GM19193 (cell line): ENCODE results near the gene TCF4.

Experiments used
- POLR2A ChIP-seq: IDR thresholded peaks from 4 replicates; pipeline ENCODE4 v1.6.1; 2011; ENCODE audit not compliant: insufficient read depth, insufficient read length; ENCODE audit errors: extremely low read depth

TCF4 gene

GRCh38 chr18:55351980-55352714 is 235.8 kb downstream of the TCF4 start:
- TF ChIP-seq POLR2A = no peak

- TF ChIP-seq POLR2A = no peak
These were observed 236.7 kb downstream of the TCF4 start for GRCh38 chr18:55351241-55351691.

DNA sequence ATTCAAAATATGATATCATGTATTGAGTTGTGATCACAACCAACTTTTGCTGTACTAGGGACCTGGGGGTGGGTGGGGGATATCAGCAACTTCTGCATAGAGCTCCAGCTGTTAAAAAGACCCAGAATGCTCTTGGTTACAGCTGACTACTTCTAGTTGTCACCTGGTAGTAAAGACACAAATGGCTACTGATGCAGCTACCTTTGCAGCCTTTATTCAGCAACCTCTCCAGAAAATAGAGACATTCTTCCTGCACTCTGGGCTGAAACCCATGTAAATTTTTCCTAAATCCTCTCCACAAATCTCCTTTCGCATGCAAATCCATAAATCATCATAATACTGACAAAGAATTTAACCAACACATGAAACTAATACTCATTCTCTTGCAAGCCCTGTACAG is 238.3 kb downstream of the TCF4 start:
- TF ChIP-seq POLR2A = no peak

DNA sequence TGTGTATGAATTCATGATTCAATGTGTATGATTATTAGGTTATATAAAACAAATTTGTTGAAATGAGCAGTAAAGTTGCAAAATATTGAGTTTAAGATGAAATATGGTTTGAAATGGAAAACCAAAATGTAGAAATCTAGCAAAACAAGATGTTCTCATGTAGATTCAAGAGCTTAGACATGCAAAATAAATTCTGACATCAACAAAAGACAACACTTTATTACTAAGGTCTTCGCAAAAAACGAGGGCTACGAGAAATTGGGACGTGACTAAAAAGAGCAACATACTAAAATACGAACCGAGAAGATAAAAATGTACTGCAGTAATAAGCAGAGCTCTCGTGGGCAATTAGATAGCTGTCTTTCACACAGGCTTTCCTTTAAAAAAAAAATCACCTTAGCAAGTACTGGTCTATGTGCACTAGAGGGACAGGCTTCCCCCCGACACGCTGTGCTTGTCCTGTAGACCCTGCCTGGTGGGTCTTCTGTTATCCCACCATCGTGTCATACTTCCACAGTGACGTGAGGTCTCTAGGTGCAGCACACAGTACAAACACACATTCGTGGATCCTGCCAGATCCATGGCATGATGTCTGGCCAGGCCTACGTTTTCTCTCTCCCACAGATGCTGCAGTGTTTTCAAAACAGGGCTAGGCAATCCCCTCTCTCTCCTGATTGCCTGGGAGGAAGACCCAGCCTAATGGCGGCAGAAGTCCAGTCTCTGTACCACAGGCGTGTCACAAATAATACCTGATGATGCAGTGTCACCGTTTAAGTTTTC is 240.8 kb downstream of the TCF4 start:
- TF ChIP-seq POLR2A = no peak

DNA sequence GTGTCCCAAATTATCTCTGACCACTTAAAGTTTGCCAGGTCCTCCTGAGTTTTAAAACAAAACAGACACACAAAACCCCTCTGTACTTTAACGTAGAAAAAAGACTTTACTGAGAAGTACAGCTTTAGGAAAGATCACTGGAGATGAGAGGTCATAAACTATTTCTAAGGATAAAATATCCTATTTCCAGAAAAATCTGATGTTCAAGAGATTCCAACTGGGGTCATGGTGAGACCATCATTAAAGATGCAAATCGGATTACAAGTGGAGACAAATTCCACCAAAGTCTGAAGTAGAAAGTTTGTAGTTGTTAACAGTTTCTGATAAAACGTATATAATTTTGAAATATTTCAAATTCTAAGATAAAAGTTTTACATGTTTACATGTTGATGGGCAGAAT is 241.6 kb downstream of the TCF4 start:
- no peak for TF ChIP-seq POLR2A

GRCh38 chr18:55345103-55345950 is 242.7 kb downstream of the TCF4 start:
- TF ChIP-seq POLR2A = no peak

- TF ChIP-seq POLR2A = no peak
These were observed 244.5 kb downstream of the TCF4 start for GRCh38 chr18:55343396-55344073.

GRCh38 chr18:55340998-55341397 is 247.0 kb downstream of the TCF4 start:
- no peak for TF ChIP-seq POLR2A

DNA sequence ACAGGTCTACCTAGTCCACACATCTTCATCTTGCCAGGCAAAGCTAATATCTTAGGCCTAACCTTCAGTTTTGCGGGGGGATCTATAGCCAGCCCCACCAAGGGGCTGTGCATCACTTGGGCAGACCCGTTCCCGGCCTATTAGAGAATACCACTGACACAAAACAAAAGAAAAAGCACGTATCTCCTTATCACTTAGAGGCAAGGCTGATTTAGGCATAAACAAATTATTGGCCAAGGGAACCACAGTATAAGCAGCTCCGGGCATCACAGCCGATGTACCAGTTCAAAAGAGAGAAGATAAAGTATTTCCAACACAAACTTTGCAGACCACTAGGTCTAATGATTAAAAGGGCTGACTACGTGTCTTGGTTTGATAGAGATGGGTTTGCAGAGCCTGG is 248.0 kb downstream of the TCF4 start:
- no peak for TF ChIP-seq POLR2A

DNA sequence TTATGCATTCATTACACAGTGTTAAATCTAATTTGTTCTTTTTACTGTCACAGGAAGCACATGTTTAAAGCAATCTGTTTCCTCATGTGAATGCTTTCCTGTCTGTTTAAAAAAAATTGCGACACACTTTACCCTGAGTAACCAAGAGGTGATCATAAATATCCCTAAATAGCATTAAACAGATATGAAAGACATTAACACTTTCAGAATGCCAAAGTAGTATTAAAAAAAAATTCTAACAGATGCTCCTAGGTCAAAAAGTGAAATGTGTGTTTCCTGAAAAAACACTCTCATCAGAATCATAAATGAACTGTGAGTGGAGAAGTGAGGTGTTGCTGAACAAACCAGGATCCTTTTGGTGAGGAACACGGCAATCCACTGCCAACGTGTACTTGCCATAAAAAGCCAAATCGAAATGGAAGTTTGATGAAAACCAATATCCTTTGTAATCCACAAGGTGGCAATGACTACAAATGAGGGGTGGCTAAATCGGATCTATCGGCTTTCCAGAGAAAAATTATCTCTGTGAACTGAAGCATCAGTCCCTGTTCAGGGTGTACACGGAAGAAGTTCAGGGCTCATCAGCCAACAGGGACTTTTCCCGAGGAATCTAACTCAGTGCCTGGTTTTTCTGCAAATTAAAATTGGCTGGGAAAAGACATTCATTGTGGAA is 248.9 kb downstream of the TCF4 start:
- no peak for TF ChIP-seq POLR2A

DNA sequence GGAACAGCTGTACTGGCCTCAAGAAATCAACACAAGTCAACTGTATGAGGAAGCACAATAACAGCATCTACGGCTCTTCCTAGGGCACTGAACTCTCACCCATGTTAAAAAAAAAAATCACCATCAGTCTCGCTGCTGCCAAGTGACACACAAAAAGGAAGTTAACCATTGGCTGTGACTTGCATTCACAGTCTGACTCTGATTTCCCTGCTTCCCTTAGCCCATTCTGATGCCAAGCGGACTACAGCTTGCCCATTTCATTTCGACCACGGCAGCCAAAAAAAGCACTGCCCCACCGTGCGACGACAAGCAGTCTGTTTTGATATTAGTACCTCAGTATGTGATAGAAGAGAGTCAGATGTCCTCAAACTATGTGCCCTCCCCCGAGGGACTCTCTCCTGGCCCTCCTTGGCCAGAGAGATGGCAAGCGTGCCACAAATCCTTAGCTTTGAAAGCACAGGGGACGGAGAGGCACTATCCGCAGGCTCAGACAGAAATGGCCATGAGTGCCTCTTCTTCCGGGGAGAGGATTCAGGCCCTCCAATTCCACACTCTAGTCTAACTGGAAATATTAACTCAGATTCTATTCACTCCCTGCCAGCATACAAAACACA is 250.0 kb downstream of the TCF4 start:
- TF ChIP-seq POLR2A = no peak

- no peak for TF ChIP-seq POLR2A
These were observed 250.9 kb downstream of the TCF4 start for GRCh38 chr18:55337138-55337537.

- no peak for TF ChIP-seq POLR2A
These were observed 251.4 kb downstream of the TCF4 start for GRCh38 chr18:55336438-55337100.
